OCI-M1 (cell line): Measurements from ENCODE around the gene TCF7L2.
"Not testable (repeated sequence)": the region's sequence is repeated elsewhere in the genome, so short reads cannot be mapped to it uniquely, and the experiment has no call there.

Source experiments
- DNase-seq: peaks from one replicate; lab custom pipeline; 2025; lab: John Stamatoyannopoulos, UW

The TCF7L2 gene

GRCh38 chr10:113047151-113047550, 97.1 kb downstream of the TCF7L2 start:
- no peak for DNase-seq

GRCh38 chr10:113047605-113047962, 97.5 kb downstream of the TCF7L2 start:
- no peak for DNase-seq

DNA sequence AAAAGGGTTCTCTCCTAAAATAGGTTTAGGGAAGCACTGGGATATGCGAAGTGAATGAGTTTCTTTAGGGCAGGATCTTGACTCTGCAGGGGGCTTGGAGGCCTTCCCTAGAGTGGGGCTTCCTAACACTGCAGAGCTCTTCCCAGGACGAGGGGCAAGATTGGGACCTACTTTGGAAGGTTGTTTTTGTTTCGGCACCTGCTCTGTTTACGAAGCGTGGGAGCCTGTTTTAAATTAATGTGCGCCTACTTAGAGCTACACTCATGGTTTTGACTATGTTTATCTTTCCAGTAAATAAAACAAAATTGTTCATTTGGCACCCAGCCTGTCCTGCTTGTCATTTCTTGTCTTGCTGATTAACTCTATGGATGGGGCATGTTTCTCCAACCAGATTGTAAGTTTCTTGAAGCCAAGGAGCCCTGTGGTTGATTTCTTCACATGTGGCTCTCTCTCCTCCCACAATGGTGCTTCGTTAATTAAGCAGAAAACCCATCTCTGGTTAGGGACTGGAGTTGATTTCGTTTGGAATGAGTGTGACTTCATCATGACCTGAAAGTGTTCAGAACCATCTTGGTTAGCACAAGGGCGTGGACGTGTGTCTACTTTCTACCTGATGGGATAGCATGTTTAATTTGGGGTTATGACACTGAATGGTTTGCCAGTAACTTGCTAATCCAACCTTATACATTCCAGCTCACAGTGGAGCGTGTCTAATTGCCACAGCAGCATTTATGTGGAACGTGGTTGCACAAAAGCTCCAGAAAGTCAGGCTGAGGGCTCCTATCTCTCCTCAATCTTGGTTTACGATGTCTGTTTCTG, 98.1 kb downstream of the TCF7L2 start:
- no peak for DNase-seq

DNA sequence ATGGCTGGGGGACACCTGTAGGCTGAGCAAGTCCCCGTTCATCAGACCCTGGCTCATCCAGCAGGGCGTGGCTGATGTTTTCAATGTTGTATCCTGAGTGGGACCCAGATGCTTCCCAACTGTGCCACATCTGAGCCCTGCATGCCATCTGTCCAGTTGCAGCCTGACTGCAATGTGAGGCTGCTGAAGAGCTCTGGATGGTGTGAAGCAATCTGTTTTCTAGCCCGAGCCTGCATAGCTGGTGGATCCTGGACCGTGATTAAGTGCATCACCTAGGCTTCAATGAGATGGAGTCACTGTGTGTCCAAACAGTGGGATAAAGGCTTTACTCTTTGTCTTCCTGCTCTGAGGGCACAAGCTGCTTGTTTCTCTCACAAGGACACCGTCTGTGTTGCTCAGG, 99.8 kb downstream of the TCF7L2 start:
- no peak for DNase-seq

DNA sequence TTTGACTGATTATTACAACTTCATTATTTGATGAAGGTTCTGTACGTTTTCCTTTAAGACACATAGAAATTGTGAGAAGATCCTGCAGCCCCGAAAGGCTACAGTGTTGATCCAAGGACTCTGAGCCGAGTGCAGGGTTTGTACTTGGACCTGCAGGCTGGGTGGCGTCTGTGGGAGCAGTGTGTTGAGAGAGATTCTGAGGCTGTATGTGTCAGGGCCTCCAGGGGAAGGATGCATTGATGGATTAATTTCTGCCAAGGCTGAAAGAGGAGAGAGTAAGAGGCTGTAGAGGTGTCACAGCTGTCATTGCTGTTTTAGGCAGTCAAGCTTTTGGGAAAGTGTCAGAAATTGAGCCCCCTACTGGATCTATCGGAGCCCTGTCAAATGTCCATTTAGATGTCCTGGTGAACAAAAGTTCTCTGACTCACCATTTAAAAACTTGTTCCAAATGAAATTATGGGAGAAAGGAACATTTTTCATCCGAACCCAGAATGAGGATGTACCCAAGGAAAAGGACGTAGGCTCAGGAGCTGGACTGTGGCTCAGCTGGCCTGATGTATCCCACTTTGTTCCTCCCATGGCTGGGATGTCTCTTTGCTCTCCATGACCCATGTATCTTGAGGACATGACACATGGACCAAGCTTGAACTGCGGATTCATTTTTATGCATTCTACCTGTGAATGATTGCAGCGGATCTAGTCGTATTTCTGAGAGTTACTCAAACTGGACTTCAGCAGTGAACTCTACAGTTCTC, 102.2 kb downstream of the TCF7L2 start:
- peak; percentile 14 for DNase-seq

DNA sequence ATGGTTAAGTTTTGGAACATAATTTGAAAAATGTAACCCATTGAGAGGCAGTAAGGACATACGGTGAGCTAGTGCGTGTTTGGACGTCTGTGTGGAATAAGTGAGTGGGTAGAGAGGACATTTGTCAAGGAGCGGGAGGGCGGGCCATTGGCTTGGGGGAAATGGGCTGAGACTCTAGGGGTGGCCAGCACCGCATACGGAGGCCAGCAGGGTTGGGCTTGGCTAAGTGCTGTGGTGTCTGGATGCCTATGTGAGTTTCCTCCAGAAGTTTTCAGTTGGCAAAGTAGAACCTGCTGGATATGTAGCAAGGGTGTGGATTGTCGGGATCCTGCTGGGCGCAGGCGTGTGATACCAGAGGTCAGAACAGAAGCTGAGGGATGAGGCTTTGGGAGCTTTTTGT, 103.0 kb downstream of the TCF7L2 start:
- no peak for DNase-seq

- no peak for DNase-seq
These were observed 103.8 kb downstream of the TCF7L2 start for GRCh38 chr10:113053881-113054280.

DNA sequence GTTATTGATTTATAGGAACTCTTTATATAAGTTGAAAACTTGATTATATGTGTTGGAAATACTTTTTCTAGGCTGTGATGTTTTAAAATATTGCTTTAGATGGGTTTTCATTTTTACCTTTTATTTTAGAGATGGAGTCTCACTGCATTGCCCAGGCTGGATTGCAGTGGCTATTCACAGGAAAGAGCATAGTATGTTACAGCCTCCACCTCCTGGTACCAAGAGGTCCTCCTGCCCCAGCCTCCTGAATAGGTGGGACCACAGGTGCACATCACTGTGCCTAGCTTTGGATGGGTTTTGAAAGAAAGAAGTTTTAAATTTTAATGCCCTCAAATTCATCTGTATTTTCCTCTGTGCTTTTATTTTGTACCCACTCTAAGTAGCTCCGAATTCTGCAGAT, 105.4 kb downstream of the TCF7L2 start:
- no peak for DNase-seq

GRCh38 chr10:113056030-113056429, 106.0 kb downstream of the TCF7L2 start:
- peak; percentile 32 for DNase-seq

DNA sequence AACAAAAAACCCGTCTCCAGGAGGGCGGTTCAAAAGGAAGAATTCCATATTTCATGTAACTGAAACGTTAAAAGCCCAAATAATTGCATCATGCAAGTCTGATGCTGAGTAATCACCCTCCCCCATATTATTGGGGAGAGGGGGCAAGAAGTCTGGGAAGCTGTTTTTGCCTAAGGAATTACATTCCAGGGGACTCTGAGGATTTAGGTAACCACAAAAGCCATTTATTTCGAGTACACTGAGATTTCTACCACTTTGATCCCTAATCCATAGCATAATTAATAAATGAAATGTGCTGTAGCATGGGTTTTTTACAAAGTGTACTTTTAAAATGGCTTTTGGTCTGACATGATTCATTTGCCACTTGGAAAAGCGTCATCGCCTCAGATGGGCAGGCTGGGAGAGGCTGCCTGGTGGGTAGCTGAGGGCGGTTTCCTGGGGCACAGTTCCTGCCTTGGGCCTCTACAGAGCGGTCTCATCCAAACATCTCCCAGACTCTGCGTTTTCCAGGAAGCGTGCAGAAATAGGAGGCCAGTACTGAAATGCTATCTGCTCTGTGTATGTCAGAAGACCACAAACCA, 106.5 kb downstream of the TCF7L2 start:
- DNase-seq: no peak

GRCh38 chr10:113057948-113058522, 108.0 kb downstream of the TCF7L2 start:
- no peak for DNase-seq

GRCh38 chr10:113058523-113059370, 108.7 kb downstream of the TCF7L2 start:
- DNase-seq: no peak

DNA sequence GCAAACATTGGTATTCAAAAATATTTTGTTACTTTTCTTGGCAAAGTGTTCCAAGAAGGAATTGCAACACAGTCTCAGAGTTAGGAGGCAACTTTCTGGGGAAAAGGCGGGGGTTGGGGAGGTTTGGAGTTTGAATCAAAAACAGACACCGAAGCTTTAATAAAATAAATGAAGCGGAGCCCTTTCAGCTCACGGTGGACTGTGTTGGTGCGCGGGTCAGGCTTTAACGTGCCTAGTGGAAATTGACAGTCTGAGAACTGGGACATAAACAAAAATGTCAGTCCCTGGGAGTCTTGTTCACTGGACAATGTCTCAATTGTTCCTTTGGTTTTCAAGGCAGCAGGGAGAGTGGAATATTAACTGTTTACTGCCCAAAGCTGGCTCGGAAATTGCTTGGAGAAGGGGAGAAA, 109.3 kb downstream of the TCF7L2 start:
- no peak for DNase-seq

GRCh38 chr10:113060201-113061053, 110.4 kb downstream of the TCF7L2 start:
- peak; percentile 86 for DNase-seq

DNA sequence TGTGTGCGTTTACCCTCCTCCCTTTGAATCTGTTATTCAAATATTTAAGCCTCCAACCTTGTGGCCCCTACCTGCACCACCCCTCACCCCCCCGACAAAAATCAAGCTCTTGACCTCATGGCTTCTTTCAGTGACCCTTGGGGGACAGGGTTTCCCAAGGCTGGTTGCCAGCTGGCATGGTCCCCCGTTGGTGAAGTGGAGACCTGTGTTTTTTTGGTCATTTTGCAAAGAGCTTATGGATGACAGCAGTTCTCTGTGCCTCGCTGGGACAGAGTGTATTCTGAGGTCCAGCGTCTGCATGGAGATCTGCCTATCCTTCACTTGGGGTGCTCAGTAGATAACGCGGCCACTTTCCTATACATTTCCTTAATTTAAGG, 111.0 kb downstream of the TCF7L2 start:
- DNase-seq: no peak

DNA sequence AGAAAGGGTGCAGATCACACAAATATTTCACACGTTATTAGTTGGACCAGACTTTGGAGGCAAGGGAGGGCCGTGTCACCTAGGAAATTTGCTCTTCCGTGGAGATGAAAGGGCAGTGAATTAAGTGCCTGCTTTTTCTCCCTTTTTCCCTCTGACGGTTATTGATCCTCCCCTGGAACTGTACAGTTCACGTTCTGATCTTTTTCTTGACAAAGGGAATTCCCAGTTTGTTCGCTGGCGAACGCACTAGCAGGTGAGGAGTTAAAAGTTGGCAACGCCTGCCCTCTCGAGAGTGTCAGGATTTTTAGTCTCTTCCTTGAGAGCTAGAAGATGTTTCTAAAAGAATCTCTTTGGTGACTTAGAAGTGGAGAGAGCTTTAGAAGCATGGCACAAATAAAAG, 111.5 kb downstream of the TCF7L2 start:
- DNase-seq: no peak

DNA sequence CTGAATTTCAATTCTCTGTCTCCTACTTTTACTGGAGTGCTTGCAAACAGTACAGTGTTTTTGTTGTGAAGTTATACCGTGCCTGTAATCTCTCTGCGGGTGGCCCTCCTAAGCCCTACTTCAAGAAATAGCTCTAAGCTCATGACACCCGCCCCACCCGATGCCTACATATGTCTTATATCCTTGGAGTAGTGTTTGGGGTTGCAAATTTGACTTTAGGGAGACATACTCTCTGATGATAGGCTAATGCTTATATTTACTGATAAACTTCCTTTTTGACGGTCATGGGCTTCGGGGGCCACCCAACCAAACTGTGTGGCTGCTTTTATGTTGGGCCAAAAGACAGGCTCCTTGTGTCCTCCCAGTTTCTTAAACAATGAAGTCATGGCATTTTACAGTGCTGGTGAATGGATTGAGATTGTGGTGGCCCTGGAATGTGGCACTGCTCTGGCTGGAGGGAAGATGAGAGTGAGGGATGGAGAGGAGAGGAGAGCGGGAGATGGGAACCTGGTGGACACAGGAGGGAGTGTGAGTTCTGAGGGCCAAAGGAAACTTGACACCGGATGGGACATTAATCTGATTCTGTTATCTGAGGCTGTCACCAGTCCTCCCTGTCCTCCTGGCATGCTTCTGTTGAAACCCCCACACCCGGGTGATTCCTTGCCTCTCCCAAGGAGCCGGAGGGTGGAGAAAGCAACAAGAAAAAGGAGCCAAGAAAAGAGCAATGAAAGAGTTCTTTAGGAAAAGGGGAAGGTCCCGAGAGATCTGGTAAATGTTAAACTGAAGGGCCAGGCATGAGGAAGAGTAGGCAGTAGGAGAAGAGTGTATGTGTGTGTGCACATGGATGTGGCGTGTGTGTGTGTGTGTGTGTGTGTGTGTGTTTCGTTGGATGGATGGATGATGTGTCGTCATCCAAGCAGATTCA, 113.3 kb downstream of the TCF7L2 start:
- DNase-seq: peak; percentile 22

GRCh38 chr10:113064039-113064438, 114.0 kb downstream of the TCF7L2 start:
- DNase-seq: no peak

DNA sequence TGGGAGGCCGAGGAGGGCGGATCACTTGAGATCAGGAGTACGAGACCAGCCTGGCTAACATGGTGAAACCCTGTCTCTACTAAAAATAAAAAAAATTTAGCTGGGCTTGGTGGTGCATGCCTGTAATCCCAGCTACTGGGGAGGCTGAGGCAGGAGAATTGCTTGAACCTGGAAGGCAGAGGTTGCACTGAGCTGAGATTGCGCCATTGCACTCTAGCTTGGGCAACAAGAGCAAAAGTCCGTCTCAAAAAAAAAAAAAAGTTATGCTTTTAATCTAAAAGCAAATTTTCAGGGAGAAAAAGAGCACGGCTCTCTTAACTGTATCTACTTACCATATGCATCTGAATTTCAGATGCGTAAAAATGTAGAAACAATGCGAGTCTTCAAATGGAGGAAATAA, 116.1 kb downstream of the TCF7L2 start:
- not testable (repeated sequence) for DNase-seq
